MCF 10A (cell line): ENCODE data around the gene CLCN4. TPM values are rescaled to one million over a fixed set of nuclear protein-coding genes. Genes with fewer than 3 reads are reported as not detected.

Experiments
- BruUV-seq: library from RNA; stranded (reverse); fragments of 400-500 nt; replicated peaks from 2 replicates; lab custom pipeline; 2021; lab: Mats Ljungman, UMichigan
- CTCF ChIA-PET: fragments of 300-600 bp; sonication (Branson Sonifier 250); formaldehyde crosslinking; extraction: SDS; loops from one replicate; lab custom pipeline; 2021; ENCODE audit warnings: antibody characterized with exemption, inconsistent platforms; lab: Yijun Ruan, JAX
- POLR2A ChIA-PET: fragments of 300-600, 350-650 bp; sonication (Branson Sonifier 250); formaldehyde crosslinking; extraction: SDS; loops from one replicate; lab custom pipeline; 2020; ENCODE audit warnings: antibody characterized with exemption, inconsistent platforms; lab: Yijun Ruan, JAX
- DNase-seq: peaks from one replicate; pipeline ENCODE4 v3.0.0-alpha.2; 2018; ENCODE audit not compliant: unreplicated experiment
- H3K27ac Mint-ChIP-seq: one replicate; pipeline ENCODE4 v1.8.0; 2022; ENCODE audit warnings: mild to moderate bottlenecking, low read depth, mixed read lengths; ENCODE audit not compliant: unreplicated experiment
- H3K27me3 Mint-ChIP-seq: one replicate; pipeline ENCODE4 v1.8.0; 2022; ENCODE audit warnings: mixed read lengths; ENCODE audit not compliant: insufficient read depth, unreplicated experiment
- H3K36me3 Mint-ChIP-seq: one replicate; pipeline ENCODE4 v1.8.0; 2022; ENCODE audit warnings: mild to moderate bottlenecking, moderate library complexity, mixed read lengths; ENCODE audit not compliant: insufficient read depth, unreplicated experiment
- H3K4me1 Mint-ChIP-seq: one replicate; pipeline ENCODE4 v1.8.0; 2022; ENCODE audit warnings: mixed read lengths; ENCODE audit not compliant: insufficient read depth, unreplicated experiment
- H3K4me3 Mint-ChIP-seq: one replicate; pipeline ENCODE4 v1.8.0; 2022; ENCODE audit warnings: mild to moderate bottlenecking, moderate library complexity, mixed read lengths; ENCODE audit not compliant: unreplicated experiment
- H3K9me3 Mint-ChIP-seq: one replicate; pipeline ENCODE4 v1.8.0; 2022; ENCODE audit warnings: mixed read lengths; ENCODE audit not compliant: unreplicated experiment
- intact Hi-C: fragments of 100-400 bp; cut with micrococcal nuclease; formaldehyde crosslinking; loops from 2 replicates; pipeline ENCODE4 v1.14.1; 2022
- total RNA-seq: library from RNA; stranded (reverse); gene quantifications from 2 replicates; pipeline ENCODE4 v1.2.3, GENCODE V29; 2022
- TF ChIP-seq, protein P1 (sequence below): fragments of 200-600 bp; IDR thresholded peaks from one replicate; pipeline ENCODE4 v1.8.0; 2022; ENCODE audit warnings: antibody characterized with exemption, mild to moderate bottlenecking; ENCODE audit not compliant: unreplicated experiment

CLCN4 gene
- total RNA-seq, 1 experiment from 2014 or later: 7.3 TPM

DNA sequence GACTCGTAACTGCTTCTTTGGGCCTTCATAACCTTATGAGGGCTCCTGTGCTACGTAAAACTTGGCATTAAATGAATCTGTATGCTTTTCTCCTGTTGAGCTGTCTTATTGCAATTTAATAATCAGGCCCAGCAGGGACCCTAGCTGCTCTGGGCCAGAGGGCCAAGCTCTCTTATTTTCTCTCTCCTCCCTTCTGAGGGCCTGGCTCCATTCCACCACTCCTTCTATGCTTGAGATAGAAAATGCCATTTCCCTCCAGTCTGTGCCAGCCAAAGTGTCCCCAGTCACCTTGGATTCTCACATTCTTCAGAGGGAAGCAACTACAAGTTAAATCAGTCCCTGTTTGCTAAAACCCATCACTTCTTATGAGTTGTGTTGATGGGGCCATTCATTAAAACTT is 90.1 kb downstream of the CLCN4 start:
- intact Hi-C loops: no loop called here
- TF ChIP-seq, protein P1, sequence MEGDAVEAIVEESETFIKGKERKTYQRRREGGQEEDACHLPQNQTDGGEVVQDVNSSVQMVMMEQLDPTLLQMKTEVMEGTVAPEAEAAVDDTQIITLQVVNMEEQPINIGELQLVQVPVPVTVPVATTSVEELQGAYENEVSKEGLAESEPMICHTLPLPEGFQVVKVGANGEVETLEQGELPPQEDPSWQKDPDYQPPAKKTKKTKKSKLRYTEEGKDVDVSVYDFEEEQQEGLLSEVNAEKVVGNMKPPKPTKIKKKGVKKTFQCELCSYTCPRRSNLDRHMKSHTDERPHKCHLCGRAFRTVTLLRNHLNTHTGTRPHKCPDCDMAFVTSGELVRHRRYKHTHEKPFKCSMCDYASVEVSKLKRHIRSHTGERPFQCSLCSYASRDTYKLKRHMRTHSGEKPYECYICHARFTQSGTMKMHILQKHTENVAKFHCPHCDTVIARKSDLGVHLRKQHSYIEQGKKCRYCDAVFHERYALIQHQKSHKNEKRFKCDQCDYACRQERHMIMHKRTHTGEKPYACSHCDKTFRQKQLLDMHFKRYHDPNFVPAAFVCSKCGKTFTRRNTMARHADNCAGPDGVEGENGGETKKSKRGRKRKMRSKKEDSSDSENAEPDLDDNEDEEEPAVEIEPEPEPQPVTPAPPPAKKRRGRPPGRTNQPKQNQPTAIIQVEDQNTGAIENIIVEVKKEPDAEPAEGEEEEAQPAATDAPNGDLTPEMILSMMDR: no peak
- peaks cover 7% of the 10 kb centered on the region for H3K9me3 Mint-ChIP-seq

DNA sequence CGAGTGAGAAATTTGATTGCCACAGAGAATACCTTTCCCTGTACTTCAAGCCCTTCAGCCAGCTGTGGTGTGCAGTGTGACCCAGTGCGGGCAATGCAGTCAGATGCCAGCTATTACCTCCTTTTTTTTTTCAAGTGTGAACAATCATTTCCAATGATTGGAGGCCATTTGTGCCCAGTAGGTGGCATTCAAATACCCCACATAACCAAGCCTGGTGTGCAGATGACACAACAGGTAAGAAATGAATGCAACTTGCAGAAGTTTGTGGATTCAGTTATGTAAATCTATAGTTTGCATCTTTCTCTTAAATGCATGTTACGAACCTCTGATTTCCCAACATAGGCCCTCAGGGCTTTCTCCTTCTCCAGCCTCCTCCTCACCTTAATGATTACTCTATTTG is 98.0 kb downstream of the CLCN4 start:
- H3K9me3 Mint-ChIP-seq: no peaks in the 10 kb centered on the region
- CTCF ChIA-PET: interaction anchor here (0.6 to 1.4 kb wide), 11 partner anchors 14 to 502 kb away, joined by 3 to 5 read pairs (median 3); no protein-coding TSS in a partner anchor
- H3K27ac Mint-ChIP-seq: no peak overlapping the region
- POLR2A ChIA-PET: no interaction called here
- DNase-seq: peak; percentile 26
- H3K27me3 Mint-ChIP-seq: no peaks in the 10 kb centered on the region
- BruUV-seq: no TSS peak
- no peaks in the 10 kb centered on the region for H3K36me3 Mint-ChIP-seq
- no peaks in the 10 kb centered on the region for H3K4me1 Mint-ChIP-seq
- TF ChIP-seq, protein P1: peak; percentile 35
- no peak overlapping the region for H3K4me3 Mint-ChIP-seq
- intact Hi-C loops: loop anchor here (1.0 kb wide), 4 partner anchors 64 to 382 kb away; no protein-coding TSS in a partner anchor

More for the DNA sequence above, 90.1 kb downstream of the CLCN4 start:
- no peaks in the 10 kb centered on the region for H3K4me1 Mint-ChIP-seq
- POLR2A ChIA-PET: interaction anchor here (0.7 kb wide), 1 partner anchor 56 kb away, joined by 3 read pairs; no protein-coding TSS in a partner anchor
- CTCF ChIA-PET: interaction anchor here (0.6 to 1.6 kb wide), 6 partner anchors 45 to 392 kb away, joined by 3 to 7 read pairs (median 4); no protein-coding TSS in a partner anchor
- H3K27ac Mint-ChIP-seq: no peak overlapping the region
- peaks cover 5% of the 10 kb centered on the region for H3K36me3 Mint-ChIP-seq
- BruUV-seq: no TSS peak
- no peaks in the 10 kb centered on the region for H3K27me3 Mint-ChIP-seq
- DNase-seq: no peak
- no peak overlapping the region for H3K4me3 Mint-ChIP-seq

DNA sequence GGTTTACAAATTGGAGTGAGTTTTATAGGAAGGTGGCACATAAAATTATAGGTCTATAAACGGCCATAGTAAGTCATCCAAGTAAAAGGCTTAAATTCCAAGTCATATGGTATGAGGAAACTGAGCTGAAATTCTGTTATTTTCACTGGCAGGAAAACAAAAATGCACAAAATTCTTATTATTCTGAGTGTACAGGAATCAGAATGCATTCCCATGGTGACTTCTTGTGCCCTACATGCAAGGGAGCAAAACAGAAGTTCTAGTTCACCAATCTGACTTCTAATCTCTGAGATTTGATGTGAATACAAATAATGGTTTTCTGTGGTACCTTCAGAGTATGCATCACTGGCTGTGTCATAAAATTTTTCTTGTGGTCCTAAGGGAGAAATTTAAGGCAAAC is 102.9 kb downstream of the CLCN4 start:
- Mint-ChIP-seq H3K9me3 (no peaks in the 10 kb centered on the region), H3K27ac (no peak overlapping the region), H3K36me3 (no peaks in the 10 kb centered on the region), H3K27me3 (no peaks in the 10 kb centered on the region), H3K4me3 (no peak overlapping the region), H3K4me1 (no peaks in the 10 kb centered on the region)
- POLR2A ChIA-PET: no interaction called here
- DNase-seq: no peak
- CTCF ChIA-PET: interaction anchor here (1.0 kb wide), 1 partner anchor 510 kb away, joined by 4 read pairs; no protein-coding TSS in a partner anchor
- TF ChIP-seq, protein P1: no peak
- intact Hi-C loops: no loop called here
- no TSS peak for BruUV-seq

DNA sequence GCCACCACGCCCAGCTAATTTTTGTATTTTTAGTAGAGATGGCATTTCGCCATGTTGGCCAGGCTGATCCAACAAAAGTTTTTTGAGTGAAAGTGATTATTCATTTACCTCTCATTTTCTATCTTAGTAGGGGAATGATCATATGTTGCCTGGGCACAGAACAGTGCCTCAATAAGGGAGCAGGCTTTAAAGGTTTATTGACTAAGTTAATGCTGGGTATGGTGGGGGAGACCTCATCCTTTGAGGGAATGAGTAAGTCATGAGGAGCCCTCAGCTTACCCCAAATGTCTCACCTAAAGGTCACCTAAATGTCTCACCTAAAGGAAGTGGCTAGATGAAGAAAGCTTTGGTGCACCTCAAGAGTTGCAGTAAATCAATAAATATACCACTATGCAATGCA is 109.0 kb downstream of the CLCN4 start:
- BruUV-seq: no TSS peak
- no peaks in the 10 kb centered on the region for H3K4me1 Mint-ChIP-seq
- ChIA-PET POLR2A (no interaction called here), CTCF (interaction anchor here (1.5 kb wide), 1 partner anchor 371 kb away, joined by 3 read pairs; no protein-coding TSS in a partner anchor)
- peaks cover 17% of the 10 kb centered on the region for H3K27me3 Mint-ChIP-seq
- TF ChIP-seq, protein P1: no peak
- no peak overlapping the region for H3K27ac Mint-ChIP-seq
- no peaks in the 10 kb centered on the region for H3K36me3 Mint-ChIP-seq
- no peaks in the 10 kb centered on the region for H3K9me3 Mint-ChIP-seq
- no peak overlapping the region for H3K4me3 Mint-ChIP-seq
- intact Hi-C loops: no loop called here
- DNase-seq: no peak
